ENCODE measurements around the gene HTT-AS.

DNA sequence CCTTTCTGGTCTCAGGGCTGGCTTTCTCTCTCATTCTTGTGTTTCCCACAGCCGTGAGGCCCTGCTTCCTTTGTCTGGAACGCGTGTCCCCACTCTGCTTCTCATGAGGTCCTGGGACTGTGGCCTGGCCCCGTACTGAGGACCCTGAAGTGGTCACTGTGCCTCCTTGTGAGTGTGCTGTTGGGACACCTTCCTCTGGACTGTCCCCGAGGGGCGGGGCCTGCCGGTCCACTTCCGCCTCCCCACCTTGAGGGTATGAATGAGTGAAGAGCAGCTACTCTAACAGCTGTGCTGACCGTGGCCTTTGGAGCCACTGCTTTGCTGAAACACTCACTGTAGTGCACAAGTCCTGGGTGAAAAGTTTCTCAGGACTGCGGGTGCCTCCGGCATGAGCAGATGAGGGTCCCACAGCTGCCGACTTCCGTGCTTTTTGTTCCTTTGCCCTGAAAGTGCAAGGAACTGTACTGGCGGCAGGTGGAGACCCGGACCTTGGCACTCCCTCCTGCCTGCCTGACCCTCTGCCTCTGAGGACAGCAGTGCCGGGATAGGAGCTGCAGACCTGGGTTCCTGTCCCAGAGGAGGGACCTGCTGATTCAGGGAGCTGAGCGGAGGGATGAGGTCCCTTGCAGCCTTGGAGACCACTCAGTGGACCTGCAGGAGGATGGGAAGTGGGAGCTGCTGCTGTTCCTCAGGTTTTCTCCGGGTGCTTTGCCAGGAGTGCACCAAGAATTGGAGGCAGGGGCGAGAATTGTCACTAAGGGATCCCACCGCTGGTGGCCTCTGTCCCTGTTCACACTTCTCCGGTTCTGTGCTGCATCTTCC is 38.0 kb downstream of the HTT-AS start:
- TF ChIP-seq EZH2phosphoT487 (IDR thresholded peaks at IDR 0.05; ENCODE audit: low read depth, severe bottlenecking, unreplicated experiment) (no peak), CTCF (IDR thresholded peaks at IDR 0.05; ENCODE audit: poor library complexity) (no peak), EZH2 (IDR thresholded peaks at IDR 0.05; ENCODE audit: borderline replicate concordance) (no peak)

All from hepatocyte (in vitro differentiated cells).